GM21529 (cell line): Measurements from ENCODE around the gene STK25.

Experiments
- ATAC-seq: cut with Tn5 transposase; IDR thresholded peaks from one replicate; pipeline ENCODE4 v1.9.1; 2021; ENCODE audit not compliant: unreplicated experiment

Gene STK25

GRCh38 chr2:241496003-241496707, 12.2 kb downstream of the STK25 start:
- no peak for ATAC-seq

- no peak for ATAC-seq
These were observed 13.0 kb downstream of the STK25 start for GRCh38 chr2:241495172-241496002.

GRCh38 chr2:241494311-241494908, 14.0 kb downstream of the STK25 start:
- ATAC-seq = no peak

- no peak for ATAC-seq
These were observed 15.3 kb downstream of the STK25 start for GRCh38 chr2:241493092-241493491.

- no peak for ATAC-seq
These were observed 16.2 kb downstream of the STK25 start for GRCh38 chr2:241492174-241492565.

- ATAC-seq = no peak
These were observed 16.7 kb downstream of the STK25 start for GRCh38 chr2:241491549-241492173.

- ATAC-seq = no peak
These were observed 17.4 kb downstream of the STK25 start for GRCh38 chr2:241490825-241491506.

- no peak for ATAC-seq
These were observed 18.4 kb downstream of the STK25 start for GRCh38 chr2:241489733-241490680.

GRCh38 chr2:241489088-241489487, 19.3 kb downstream of the STK25 start:
- ATAC-seq = no peak

GRCh38 chr2:241485172-241485911, 23.0 kb downstream of the STK25 start:
- ATAC-seq = no peak

- no peak for ATAC-seq
These were observed 25.1 kb downstream of the STK25 start for GRCh38 chr2:241483305-241483704.

GRCh38 chr2:241482126-241482955, 26.0 kb downstream of the STK25 start:
- no peak for ATAC-seq

- no peak for ATAC-seq
These were observed 26.7 kb downstream of the STK25 start for GRCh38 chr2:241481687-241482086.

GRCh38 chr2:241479026-241479898, 29.1 kb downstream of the STK25 start:
- no peak for ATAC-seq

GRCh38 chr2:241478166-241478565, 30.2 kb downstream of the STK25 start:
- no peak for ATAC-seq

- no peak for ATAC-seq
These were observed 33.1 kb downstream of the STK25 start for GRCh38 chr2:241475267-241475666.

- ATAC-seq = no peak
These were observed 35.0 kb downstream of the STK25 start for GRCh38 chr2:241473399-241473798.
